Pericardium fibroblast (primary cell): ENCODE measurements around the gene ZNF227. TPM values are rescaled to one million over a fixed set of nuclear protein-coding genes. Genes with fewer than 3 reads are reported as not detected.

ENCODE experiments used
- total RNA-seq: library from RNA; depleted of rRNA; stranded (reverse); fragments of >200 nt; gene quantifications from 2 replicates; pipeline ENCODE4 v1.2.3, GENCODE V29; 2015

Gene ZNF227
- total RNA-seq: 5.1 and 8.1 TPM in 2 replicates

DNA sequence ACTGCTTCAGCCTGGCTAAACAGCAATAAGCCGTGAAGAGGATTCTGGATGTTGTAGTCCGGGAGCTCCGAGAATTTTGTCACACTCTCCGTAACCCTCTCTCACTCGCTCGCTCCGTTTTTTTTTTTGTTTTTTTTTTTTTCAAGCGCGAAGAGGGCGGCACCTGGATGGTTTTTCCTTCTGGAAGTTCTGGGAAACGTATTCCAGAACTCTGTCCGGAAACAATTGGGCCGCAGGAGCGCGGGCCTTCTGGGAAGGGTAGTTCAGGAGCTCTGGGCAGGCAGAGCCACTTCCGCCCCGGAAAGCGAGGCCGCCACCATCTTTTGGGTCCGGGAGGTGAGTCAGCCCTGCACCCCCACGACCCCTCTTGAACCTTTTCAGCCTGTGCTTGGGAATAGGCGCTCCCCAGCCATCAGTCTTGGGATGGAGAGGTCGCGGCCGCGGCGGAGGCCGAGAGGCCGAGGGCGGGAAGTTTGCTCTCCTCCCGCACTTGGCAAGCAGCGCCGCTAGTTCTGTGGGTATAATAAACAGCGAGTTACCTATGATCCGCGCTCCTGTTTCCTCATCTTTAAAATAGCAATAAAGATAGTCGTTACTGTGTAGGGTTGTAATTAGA is at the start of gene ZNF227:
TSS of gene ZNF227 (plus strand) at position 283 of the 616 bp plus-strand sequence. CDS start 5,261 bp downstream, outside the sequence.

DNA sequence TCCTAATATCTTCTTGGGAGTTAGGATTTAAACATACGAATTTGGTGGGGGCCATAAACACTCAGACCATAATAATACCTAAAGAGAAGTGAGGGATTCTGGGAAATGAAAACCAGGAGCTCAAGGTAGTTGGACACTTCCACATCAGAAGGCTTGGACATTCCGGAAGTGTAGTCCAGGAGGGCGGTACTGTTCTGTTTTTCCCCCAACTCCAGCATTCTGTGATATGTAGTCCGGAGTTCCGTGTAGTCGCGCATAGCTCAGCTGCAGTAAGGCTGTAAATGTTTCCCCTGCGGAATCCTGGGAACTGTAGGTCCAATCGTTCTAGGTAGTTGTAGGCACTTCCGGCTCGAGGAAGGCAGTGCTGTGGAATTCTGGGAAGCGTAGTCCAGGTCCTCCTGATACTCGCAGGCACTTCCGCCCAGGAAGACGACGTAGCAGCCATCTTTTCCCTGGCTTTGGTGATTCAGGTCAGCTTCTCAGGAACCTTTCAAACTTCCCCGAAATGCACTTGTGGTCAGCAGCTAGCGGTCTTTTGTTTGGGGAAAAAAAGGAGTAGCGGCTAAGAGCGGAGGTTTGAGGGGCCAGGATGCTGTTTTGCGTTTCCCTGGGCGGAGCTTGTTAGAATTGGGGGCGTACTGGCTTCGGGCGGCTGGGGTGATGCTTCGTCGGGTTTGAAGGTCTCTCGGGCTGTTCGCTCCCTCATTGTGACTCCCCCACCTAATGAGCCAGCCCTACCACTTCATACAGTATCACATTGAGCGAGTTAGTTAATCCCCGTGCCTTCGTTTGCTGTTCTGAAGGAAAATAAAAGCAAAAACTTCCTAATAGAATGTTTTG is 47.4 kb upstream of the ZNF227 start, which contains the start of gene ZNF226:
TSS of gene ZNF226 (plus strand) at position 428 of the 840 bp plus-strand sequence. CDS start 4,981 bp downstream, outside the sequence.

Other genes with a start within 250 kb of the ZNF227 start
- 5.0 and 6.3 TPM in 2 replicates for gene ZNF155, start 228.3 kb upstream of the ZNF227 start, total RNA-seq
- gene ZNF230, start 209.6 kb upstream of the ZNF227 start, total RNA-seq: 3.7 and 4.0 TPM in 2 replicates
- gene ZNF222, start 187.2 kb upstream of the ZNF227 start, total RNA-seq: 0.26 and 2.1 TPM in 2 replicates
- 1.3 and 8.8 TPM in 2 replicates for gene ZNF223, start 160.5 kb upstream of the ZNF227 start, total RNA-seq
- gene ZNF284, start 140.4 kb upstream of the ZNF227 start, total RNA-seq: 1.8 and 1.9 TPM in 2 replicates
- gene ZNF224, start 118.2 kb upstream of the ZNF227 start, total RNA-seq: 7.8 and 8.3 TPM in 2 replicates
- 2.4 and 2.8 TPM in 2 replicates for gene ZNF225, start 99.1 kb upstream of the ZNF227 start, total RNA-seq
- 3.9 and 4.0 TPM in 2 replicates for gene ZNF234, start 71.0 kb upstream of the ZNF227 start, total RNA-seq
- gene ZNF226, start 47.4 kb upstream of the ZNF227 start, total RNA-seq: 4.0 and 15.2 TPM in 2 replicates
- 0.35 and 0.60 TPM in 2 replicates for gene ZNF233, start 47.4 kb downstream of the ZNF227 start, total RNA-seq
- gene ZNF235, start 92.5 kb downstream of the ZNF227 start, total RNA-seq: 1.2 and 10.0 TPM in 2 replicates
- gene ZNF112, start 144.1 kb downstream of the ZNF227 start, total RNA-seq: 2.6 and 3.6 TPM in 2 replicates
- gene ZNF285, start 189.1 kb downstream of the ZNF227 start, total RNA-seq: 0.82 and 2.9 TPM in 2 replicates
- gene ZNF229, start 235.9 kb downstream of the ZNF227 start, total RNA-seq: 3.7 and 4.2 TPM in 2 replicates